ENCODE measurements around the gene VPS4A.

- no peak for TF ChIP-seq CTCF (IDR thresholded peaks at IDR 0.05; ENCODE audit: low read depth, low read length, missing input control)
- no peak for TF ChIP-seq HNF4A (conservative IDR thresholded peaks at IDR 0.05)
- no peak for TF ChIP-seq MAX (IDR thresholded peaks at IDR 0.05)
- no peak for TF ChIP-seq REST (IDR thresholded peaks at IDR 0.05)
- TF ChIP-seq NR2F2 (IDR thresholded peaks at IDR 0.05): no peak
Measured at GRCh38 chr16:69298261-69298660, 12.9 kb upstream of the VPS4A start.

All from liver (tissue), 3 donors.